CD14-positive monocyte (primary cell): ENCODE measurements around the gene SGK1. TPM values are rescaled to one million over a fixed set of nuclear protein-coding genes. Genes with fewer than 3 reads are reported as not detected.
"Not testable (repeated sequence)": the region's sequence is repeated elsewhere in the genome, so short reads cannot be mapped to it uniquely, and the experiment has no call there.

Source experiments
- DNase-seq, 3 donors: peaks; one replicate each; pipeline ENCODE4 v3.0.0-alpha.2; 2011 to 2022
- H2AFZ ChIP-seq: 2 replicates; pipeline ENCODE4 v1.6.0; 2012; ENCODE audit warnings: mild to moderate bottlenecking, low read depth, low read length, inconsistent platforms; ENCODE audit not compliant: insufficient read depth, poor library complexity, severe bottlenecking
- H3K27ac ChIP-seq, 2 donors: 1 replicate in 1 of 2; 2 replicates in 1 of 2; pipeline ENCODE4 v1.5.1; 2012 to 2013; ENCODE audit warnings: low read length in 2 of 2, control low read depth in 1 of 2, inconsistent platforms in 1 of 2, low read depth in 1 of 2, mild to moderate bottlenecking in 1 of 2
- H3K27me3 ChIP-seq, 2 donors: one replicate each; pipeline versions ENCODE4 v1.6.0 to v1.6.1; 2011 to 2013; ENCODE audit warnings: low read length in 2 of 2; ENCODE audit not compliant: control insufficient read depth in 2 of 2, insufficient read depth in 2 of 2
- H3K36me3 ChIP-seq, 2 donors: replicated peaks in 1 of 2; 1 replicate in 1 of 2; 2 replicates in 1 of 2; pipeline versions ENCODE4 v1.5.1 to v1.6.1; 2012 to 2013; ENCODE audit warnings: low read length in 2 of 2, control low read depth in 1 of 2, inconsistent platforms in 1 of 2, mild to moderate bottlenecking in 1 of 2; ENCODE audit not compliant: insufficient read depth in 2 of 2, control insufficient read depth in 1 of 2
- H3K4me1 ChIP-seq, 2 donors: 1 replicate in 1 of 2; 2 replicates in 1 of 2; pipeline versions ENCODE4 v1.5.1 to v1.6.1; 2012 to 2013; ENCODE audit warnings: low read length in 2 of 2, control low read depth in 1 of 2, inconsistent platforms in 1 of 2, mild to moderate bottlenecking in 1 of 2, moderate library complexity in 1 of 2; ENCODE audit not compliant: insufficient read depth in 2 of 2, control insufficient read depth in 1 of 2
- H3K4me2 ChIP-seq: replicated peaks from 2 replicates; pipeline ENCODE3; 2012; ENCODE audit warnings: low read length, moderate library complexity, mild to moderate bottlenecking; ENCODE audit not compliant: poor library complexity, severe bottlenecking; ENCODE audit errors: extremely low read depth
- H3K4me3 ChIP-seq, 3 experiments: fragments of 200-600 bp in 1 of 3; sonication (generic) in 1 of 3; replicated peaks in 1 of 3; 1 replicate in 2 of 3; 2 replicates in 1 of 3; pipeline ENCODE4 v1.5.1; 2011 to 2013; ENCODE audit warnings: low read length in 3 of 3, mild to moderate bottlenecking in 3 of 3, control low read depth in 2 of 3, low read depth in 2 of 3, inconsistent platforms in 1 of 3, moderate library complexity in 1 of 3
- H3K79me2 ChIP-seq: 2 replicates; pipeline ENCODE4 v1.6.0; 2012; ENCODE audit warnings: mild to moderate bottlenecking, control low read depth, inconsistent platforms, low read length, moderate library complexity; ENCODE audit not compliant: insufficient read depth
- H3K9ac ChIP-seq: 2 replicates; pipeline ENCODE4 v1.6.0; 2017; ENCODE audit warnings: low read length, mild to moderate bottlenecking; ENCODE audit not compliant: insufficient read depth, poor library complexity, severe bottlenecking
- H3K9me3 ChIP-seq, 2 donors: replicated peaks in 1 of 2; 1 replicate in 1 of 2; 2 replicates in 1 of 2; pipeline versions ENCODE4 v1.5.1 to v1.6.1; 2012 to 2013; ENCODE audit warnings: low read length in 2 of 2, control low read depth in 1 of 2; ENCODE audit not compliant: control insufficient read depth in 1 of 2, insufficient read depth in 1 of 2
- H4K20me1 ChIP-seq: 2 replicates; pipeline ENCODE4 v1.6.0; 2012; ENCODE audit warnings: mild to moderate bottlenecking, low read length, control low read depth, moderate library complexity; ENCODE audit not compliant: insufficient read depth
- H3K27ac Mint-ChIP-seq, 7 donors: one replicate each; pipeline ENCODE4 v1.8.0; 2020; ENCODE audit warnings: mild to moderate bottlenecking in 7 of 7, mixed read lengths in 7 of 7, moderate library complexity in 6 of 7, inconsistent platforms in 2 of 7
- H3K27me3 Mint-ChIP-seq, 3 donors: one replicate each; pipeline ENCODE4 v1.8.0; 2021 to 2022; ENCODE audit warnings: low read depth in 3 of 3, mild to moderate bottlenecking in 3 of 3, mixed read lengths in 3 of 3, moderate library complexity in 3 of 3, inconsistent platforms in 1 of 3
- H3K36me3 Mint-ChIP-seq, 2 donors: one replicate each; pipeline ENCODE4 v1.8.0; 2020; ENCODE audit warnings: mixed read lengths in 2 of 2, inconsistent platforms in 1 of 2, mild to moderate bottlenecking in 1 of 2
- H3K4me1 Mint-ChIP-seq: one replicate; pipeline ENCODE4 v1.8.0; 2020; ENCODE audit warnings: mild to moderate bottlenecking, mixed read lengths
- H3K4me3 Mint-ChIP-seq, 2 donors: one replicate each; pipeline ENCODE4 v1.8.0; 2020; ENCODE audit warnings: mild to moderate bottlenecking in 2 of 2, mixed read lengths in 2 of 2, moderate library complexity in 1 of 2
- H3K9me3 Mint-ChIP-seq, 7 donors: one replicate each; pipeline ENCODE4 v1.8.0; 2020 to 2022; ENCODE audit warnings: mixed read lengths in 7 of 7, mild to moderate bottlenecking in 6 of 7, moderate library complexity in 6 of 7, inconsistent platforms in 2 of 7
- CTCF ChIP-seq: fragments of 200-600 bp; IDR thresholded peaks from one replicate; pipeline ENCODE4 v1.8.0; 2022; ENCODE audit warnings: antibody characterized with exemption, mild to moderate bottlenecking
- WGBS: methylation state at CpG from one replicate; pipeline ENCODE4 v1.1.5; 2013; ENCODE audit warnings: missing lambda C conversion rate; ENCODE audit not compliant: insufficient coverage; 5-methylcytosine and 5-hydroxymethylcytosine counted together
- intact Hi-C, 2 donors: fragments of 100-400 bp; cut with micrococcal nuclease; formaldehyde crosslinking; loops; one replicate each; pipeline versions ENCODE4 v1.15.0 to v1.15.1; 2023
- polyA plus RNA-seq, 3 donors: library from polyadenylated mRNA; depleted of rRNA in 1 of 3; unstranded in 2 of 3; stranded (reverse) in 1 of 3; fragments of 300-500 nt in 2 of 3; fragments of >200 nt in 1 of 3; fragmentation: Illumina TruSeq in 2 of 3; gene quantifications; 1 replicate in 2 of 3; 2 replicates in 1 of 3; pipeline ENCODE4 v1.2.3, GENCODE V29; 2012 to 2021

Gene SGK1
- polyA plus RNA-seq, 3 donors, result 373 to 419 (median 407) TPM

GRCh38 chr6:134216301-134217010 lies 101.5 kb downstream of the SGK1 start:
- Mint-ChIP-seq H3K4me3 (peak overlapping the region; percentile 4 to 78), H3K27ac (peak overlapping the region; percentile 93 to 98 (median 96)), H3K9me3 (peaks cover 0 to 2% (median 1%) of the 10 kb centered on the region in 7 donors), H3K36me3 (peaks cover 7 to 9% of the 10 kb centered on the region in 2 donors), H3K4me1 (peaks cover 24% of the 10 kb centered on the region), H3K27me3 (peaks cover 0 to 2% (median 0%) of the 10 kb centered on the region in 3 donors)
- H3K4me2 ChIP-seq, result peak overlapping the region; percentile 41
- H3K9me3 ChIP-seq, result no peaks in the 10 kb centered on the region
- 9% methylated on average over 2 of the region's 5 CpGs for whole genome bisulfite sequencing
- no peaks in the 10 kb centered on the region for H4K20me1 ChIP-seq
- peak overlapping the region; percentile 32 for H2AFZ ChIP-seq
- no peaks in the 10 kb centered on the region for H3K27me3 ChIP-seq
- H3K9ac ChIP-seq, result peak overlapping the region; percentile 23
- peak overlapping the region in 1 of 3 experiments; percentile 29 for H3K4me3 ChIP-seq
- H3K4me1 ChIP-seq, result peaks cover 31 to 33% of the 10 kb centered on the region in 2 donors
- intact Hi-C loops, result loop anchor here in 1 of 2 donors (5.0 kb wide), 1 partner anchor 39 kb away; no protein-coding TSS in a partner anchor
- H3K79me2 ChIP-seq, result no peaks in the 10 kb centered on the region
- H3K36me3 ChIP-seq, result no peaks in the 10 kb centered on the region
- DNase-seq, result peak; percentile 65 to 82 (median 78)
- no peak for TF ChIP-seq CTCF
- peak overlapping the region; percentile 73 to 91 for H3K27ac ChIP-seq

- H3K27ac ChIP-seq, H3K27me3 ChIP-seq, H3K9me3 Mint-ChIP-seq, DNase-seq, H3K9me3 ChIP-seq, H3K4me2 ChIP-seq, H4K20me1 ChIP-seq, H3K27me3 Mint-ChIP-seq, H3K9ac ChIP-seq, H2AFZ ChIP-seq, H3K36me3 ChIP-seq, H3K79me2 ChIP-seq, H3K4me3 ChIP-seq, H3K36me3 Mint-ChIP-seq, H3K27ac Mint-ChIP-seq, intact Hi-C loops, H3K4me3 Mint-ChIP-seq: not testable (repeated sequence)
- H3K4me1 ChIP-seq, result peaks cover 31 to 33% of the 10 kb centered on the region in 2 donors
- no CpG with 5 or more reads among the region's 2 CpGs for WGBS
- H3K4me1 Mint-ChIP-seq, result peaks cover 24% of the 10 kb centered on the region
These were observed 104.5 kb downstream of the SGK1 start for GRCh38 chr6:134213410-134213809.
